ENCODE results near the gene NVL. TPM values are rescaled to one million over a fixed set of nuclear protein-coding genes. Genes with fewer than 3 reads are reported as not detected.
"Not testable (repeated sequence)": the region's sequence is repeated elsewhere in the genome, so short reads cannot be mapped to it uniquely, and the experiment has no call there.

Gene NVL
- total RNA-seq, 1 experiment from 2014 or later: 33.4 TPM

DNA sequence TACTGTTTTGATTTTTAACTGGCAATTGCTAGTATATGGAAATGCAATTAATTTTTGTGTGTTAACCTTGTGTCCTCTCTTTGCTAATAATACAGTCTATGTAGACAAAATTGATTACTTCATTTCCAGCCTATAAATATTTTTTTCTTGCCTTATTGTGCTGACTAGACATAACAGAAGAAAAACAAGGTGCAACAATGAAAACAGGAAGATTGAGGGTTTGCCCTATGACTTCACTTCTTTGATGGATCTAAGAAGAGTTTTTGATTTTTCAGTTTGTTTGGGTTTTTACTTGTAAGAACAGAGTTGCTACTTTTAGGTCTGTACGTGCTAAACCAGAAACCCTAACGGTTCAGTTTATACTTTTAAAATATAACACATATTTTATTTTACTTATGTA, 18.2 kb upstream of the NVL start (continued):
- TF ChIP-seq, protein P1, sequence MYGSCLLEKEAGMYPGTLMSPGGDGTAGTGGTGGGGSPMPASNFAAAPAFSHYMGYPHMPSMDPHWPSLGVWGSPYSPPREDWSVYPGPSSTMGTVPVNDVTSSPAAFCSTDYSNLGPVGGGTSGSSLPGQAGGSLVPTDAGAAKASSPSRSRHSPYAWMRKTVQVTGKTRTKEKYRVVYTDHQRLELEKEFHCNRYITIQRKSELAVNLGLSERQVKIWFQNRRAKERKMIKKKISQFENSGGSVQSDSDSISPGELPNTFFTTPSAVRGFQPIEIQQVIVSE (CRISPR knock-in tag; IDR thresholded peaks at IDR 0.05; ENCODE audit: borderline replicate concordance): no peak
- TF ChIP-seq, protein P2, sequence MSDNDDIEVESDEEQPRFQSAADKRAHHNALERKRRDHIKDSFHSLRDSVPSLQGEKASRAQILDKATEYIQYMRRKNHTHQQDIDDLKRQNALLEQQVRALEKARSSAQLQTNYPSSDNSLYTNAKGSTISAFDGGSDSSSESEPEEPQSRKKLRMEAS (CRISPR knock-in tag; IDR thresholded peaks at IDR 0.05): no peak
- TF ChIP-seq ELF4 (CRISPR knock-in tag; IDR thresholded peaks at IDR 0.05; ENCODE audit: low read depth) (no peak), ETV6 (CRISPR knock-in tag; IDR thresholded peaks at IDR 0.05) (no peak), RORB (CRISPR knock-in tag; IDR thresholded peaks at IDR 0.05) (no peak), KAT7 (CRISPR knock-in tag; IDR thresholded peaks at IDR 0.05; ENCODE audit: borderline replicate concordance) (no peak), NFYB (CRISPR knock-in tag; conservative IDR thresholded peaks at IDR 0.05; ENCODE audit: low read depth) (no peak)
- TF ChIP-seq, protein P3, sequence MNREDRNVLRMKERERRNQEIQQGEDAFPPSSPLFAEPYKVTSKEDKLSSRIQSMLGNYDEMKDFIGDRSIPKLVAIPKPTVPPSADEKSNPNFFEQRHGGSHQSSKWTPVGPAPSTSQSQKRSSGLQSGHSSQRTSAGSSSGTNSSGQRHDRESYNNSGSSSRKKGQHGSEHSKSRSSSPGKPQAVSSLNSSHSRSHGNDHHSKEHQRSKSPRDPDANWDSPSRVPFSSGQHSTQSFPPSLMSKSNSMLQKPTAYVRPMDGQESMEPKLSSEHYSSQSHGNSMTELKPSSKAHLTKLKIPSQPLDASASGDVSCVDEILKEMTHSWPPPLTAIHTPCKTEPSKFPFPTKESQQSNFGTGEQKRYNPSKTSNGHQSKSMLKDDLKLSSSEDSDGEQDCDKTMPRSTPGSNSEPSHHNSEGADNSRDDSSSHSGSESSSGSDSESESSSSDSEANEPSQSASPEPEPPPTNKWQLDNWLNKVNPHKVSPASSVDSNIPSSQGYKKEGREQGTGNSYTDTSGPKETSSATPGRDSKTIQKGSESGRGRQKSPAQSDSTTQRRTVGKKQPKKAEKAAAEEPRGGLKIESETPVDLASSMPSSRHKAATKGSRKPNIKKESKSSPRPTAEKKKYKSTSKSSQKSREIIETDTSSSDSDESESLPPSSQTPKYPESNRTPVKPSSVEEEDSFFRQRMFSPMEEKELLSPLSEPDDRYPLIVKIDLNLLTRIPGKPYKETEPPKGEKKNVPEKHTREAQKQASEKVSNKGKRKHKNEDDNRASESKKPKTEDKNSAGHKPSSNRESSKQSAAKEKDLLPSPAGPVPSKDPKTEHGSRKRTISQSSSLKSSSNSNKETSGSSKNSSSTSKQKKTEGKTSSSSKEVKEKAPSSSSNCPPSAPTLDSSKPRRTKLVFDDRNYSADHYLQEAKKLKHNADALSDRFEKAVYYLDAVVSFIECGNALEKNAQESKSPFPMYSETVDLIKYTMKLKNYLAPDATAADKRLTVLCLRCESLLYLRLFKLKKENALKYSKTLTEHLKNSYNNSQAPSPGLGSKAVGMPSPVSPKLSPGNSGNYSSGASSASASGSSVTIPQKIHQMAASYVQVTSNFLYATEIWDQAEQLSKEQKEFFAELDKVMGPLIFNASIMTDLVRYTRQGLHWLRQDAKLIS (CRISPR knock-in tag; IDR thresholded peaks at IDR 0.05; ENCODE audit: borderline replicate concordance): no peak
- TF ChIP-seq, protein P4, sequence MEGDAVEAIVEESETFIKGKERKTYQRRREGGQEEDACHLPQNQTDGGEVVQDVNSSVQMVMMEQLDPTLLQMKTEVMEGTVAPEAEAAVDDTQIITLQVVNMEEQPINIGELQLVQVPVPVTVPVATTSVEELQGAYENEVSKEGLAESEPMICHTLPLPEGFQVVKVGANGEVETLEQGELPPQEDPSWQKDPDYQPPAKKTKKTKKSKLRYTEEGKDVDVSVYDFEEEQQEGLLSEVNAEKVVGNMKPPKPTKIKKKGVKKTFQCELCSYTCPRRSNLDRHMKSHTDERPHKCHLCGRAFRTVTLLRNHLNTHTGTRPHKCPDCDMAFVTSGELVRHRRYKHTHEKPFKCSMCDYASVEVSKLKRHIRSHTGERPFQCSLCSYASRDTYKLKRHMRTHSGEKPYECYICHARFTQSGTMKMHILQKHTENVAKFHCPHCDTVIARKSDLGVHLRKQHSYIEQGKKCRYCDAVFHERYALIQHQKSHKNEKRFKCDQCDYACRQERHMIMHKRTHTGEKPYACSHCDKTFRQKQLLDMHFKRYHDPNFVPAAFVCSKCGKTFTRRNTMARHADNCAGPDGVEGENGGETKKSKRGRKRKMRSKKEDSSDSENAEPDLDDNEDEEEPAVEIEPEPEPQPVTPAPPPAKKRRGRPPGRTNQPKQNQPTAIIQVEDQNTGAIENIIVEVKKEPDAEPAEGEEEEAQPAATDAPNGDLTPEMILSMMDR (IDR thresholded peaks at IDR 0.05): no peak

DNA sequence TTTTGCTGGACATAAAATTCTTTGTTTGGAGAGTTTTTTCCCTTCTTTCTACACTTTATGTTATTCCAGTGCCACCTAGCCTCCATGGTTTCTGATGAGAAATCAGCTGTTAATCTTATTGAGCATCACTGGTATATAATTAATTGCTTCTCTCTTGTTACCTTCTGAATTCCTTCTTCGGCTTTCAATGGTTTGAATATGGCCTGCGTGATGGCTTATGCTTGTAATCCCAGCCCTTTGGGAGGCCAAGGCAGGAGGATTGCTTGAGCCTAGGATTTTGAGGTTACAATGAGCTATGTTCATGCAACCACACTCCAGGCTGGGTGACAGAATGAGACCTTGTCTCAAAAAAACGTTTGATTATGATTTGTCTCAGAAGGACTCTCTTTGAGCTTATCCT, 13.7 kb upstream of the NVL start:
- H3K27me3 Mint-ChIP-seq (ENCODE audit: low read depth): peaks cover 3% of the 10 kb centered on the region
- CTCF ChIA-PET: interaction anchor here (1.2 kb wide), 1 partner anchor 227 kb away, joined by 3 read pairs; no protein-coding TSS in a partner anchor
- peaks cover 33% of the 10 kb centered on the region for H3K36me3 Mint-ChIP-seq
- peaks cover 15% of the 10 kb centered on the region for H3K4me1 Mint-ChIP-seq
- POLR2A ChIA-PET: no interaction called here
- TF ChIP-seq, protein P5, sequence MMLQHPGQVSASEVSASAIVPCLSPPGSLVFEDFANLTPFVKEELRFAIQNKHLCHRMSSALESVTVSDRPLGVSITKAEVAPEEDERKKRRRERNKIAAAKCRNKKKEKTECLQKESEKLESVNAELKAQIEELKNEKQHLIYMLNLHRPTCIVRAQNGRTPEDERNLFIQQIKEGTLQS (CRISPR knock-in tag; conservative IDR thresholded peaks at IDR 0.05): no peak
- TF ChIP-seq ZNF317 (CRISPR knock-in tag; IDR thresholded peaks at IDR 0.05; ENCODE audit: borderline replicate concordance, low read depth): peak; percentile 100
- no peak overlapping the region for H3K27ac Mint-ChIP-seq
- ATAC-seq: no peak
- no peak for DNase-seq (ENCODE audit: low spot score)
- H3K4me3 Mint-ChIP-seq: no peak overlapping the region
- peaks cover 38% of the 10 kb centered on the region for H3K9me3 Mint-ChIP-seq

DNA sequence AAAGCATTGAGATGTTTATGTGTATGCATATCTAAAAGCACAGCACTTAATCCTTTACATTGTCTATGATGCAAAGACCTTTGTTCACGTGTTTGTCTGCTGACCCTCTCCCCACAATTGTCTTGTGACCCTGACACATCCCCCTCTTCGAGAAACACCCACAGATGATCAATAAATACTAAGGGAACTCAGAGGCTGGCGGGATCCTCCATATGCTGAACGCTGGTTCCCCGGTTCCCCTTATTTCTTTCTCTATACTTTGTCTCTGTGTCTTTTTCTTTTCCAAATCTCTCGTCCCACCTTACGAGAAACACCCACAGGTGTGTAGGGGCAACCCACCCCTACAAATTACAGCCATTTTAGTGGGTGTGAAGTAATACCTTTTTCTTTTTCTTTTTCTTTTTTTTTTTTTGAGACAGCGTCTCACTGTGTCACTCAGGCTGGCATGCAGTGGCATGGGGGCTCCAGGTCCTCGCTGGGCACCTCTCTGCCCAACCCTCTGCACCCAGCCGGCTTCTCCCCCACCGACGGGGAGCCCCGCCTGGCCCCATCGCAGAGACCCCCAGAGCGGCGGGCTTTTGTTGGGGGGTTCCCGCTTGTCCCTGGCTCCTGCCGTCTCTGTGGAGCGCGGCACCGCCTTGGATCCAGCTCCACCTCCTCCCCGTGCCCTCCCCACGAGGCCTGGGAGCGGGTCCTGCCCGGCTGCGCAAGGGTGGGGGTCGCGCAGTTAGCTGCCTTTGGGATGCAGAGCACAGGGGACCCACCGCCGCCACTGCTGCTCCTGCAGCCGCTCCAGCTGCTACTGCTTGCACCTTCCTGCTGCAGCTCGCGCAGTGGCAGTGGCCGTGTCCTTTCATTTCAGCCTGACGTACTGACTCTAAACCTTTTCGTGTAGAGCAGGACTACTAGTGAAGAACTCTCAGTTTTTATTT, 10.7 kb upstream of the NVL start:
- peak; percentile 85 for ATAC-seq
- H3K27me3 Mint-ChIP-seq (ENCODE audit: low read depth): not testable (repeated sequence)
- H3K27ac Mint-ChIP-seq: peak overlapping the region; percentile 95
- TF ChIP-seq, protein P2 (CRISPR knock-in tag; IDR thresholded peaks at IDR 0.05): 0 out of 2 replicates have a peak, but pooled peaks have one; percentile 20
- TF ChIP-seq, protein P6, sequence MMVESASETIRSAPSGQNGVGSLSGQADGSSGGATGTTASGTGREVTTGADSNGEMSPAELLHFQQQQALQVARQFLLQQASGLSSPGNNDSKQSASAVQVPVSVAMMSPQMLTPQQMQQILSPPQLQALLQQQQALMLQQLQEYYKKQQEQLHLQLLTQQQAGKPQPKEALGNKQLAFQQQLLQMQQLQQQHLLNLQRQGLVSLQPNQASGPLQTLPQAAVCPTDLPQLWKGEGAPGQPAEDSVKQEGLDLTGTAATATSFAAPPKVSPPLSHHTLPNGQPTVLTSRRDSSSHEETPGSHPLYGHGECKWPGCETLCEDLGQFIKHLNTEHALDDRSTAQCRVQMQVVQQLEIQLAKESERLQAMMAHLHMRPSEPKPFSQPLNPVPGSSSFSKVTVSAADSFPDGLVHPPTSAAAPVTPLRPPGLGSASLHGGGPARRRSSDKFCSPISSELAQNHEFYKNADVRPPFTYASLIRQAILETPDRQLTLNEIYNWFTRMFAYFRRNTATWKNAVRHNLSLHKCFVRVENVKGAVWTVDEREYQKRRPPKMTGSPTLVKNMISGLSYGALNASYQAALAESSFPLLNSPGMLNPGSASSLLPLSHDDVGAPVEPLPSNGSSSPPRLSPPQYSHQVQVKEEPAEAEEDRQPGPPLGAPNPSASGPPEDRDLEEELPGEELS (CRISPR knock-in tag; IDR thresholded peaks at IDR 0.05): 0 out of 2 replicates have a peak, but pooled peaks have one; percentile 35
- 0 out of 2 replicates have a peak, but pooled peaks have one; percentile 19 for TF ChIP-seq FOXK1 (CRISPR knock-in tag; IDR thresholded peaks at IDR 0.05)
- TF ChIP-seq ZNF423 (CRISPR knock-in tag; IDR thresholded peaks at IDR 0.05): peak; percentile 18; the same call in 1 of the 2 replicates
- TF ChIP-seq, protein P7, sequence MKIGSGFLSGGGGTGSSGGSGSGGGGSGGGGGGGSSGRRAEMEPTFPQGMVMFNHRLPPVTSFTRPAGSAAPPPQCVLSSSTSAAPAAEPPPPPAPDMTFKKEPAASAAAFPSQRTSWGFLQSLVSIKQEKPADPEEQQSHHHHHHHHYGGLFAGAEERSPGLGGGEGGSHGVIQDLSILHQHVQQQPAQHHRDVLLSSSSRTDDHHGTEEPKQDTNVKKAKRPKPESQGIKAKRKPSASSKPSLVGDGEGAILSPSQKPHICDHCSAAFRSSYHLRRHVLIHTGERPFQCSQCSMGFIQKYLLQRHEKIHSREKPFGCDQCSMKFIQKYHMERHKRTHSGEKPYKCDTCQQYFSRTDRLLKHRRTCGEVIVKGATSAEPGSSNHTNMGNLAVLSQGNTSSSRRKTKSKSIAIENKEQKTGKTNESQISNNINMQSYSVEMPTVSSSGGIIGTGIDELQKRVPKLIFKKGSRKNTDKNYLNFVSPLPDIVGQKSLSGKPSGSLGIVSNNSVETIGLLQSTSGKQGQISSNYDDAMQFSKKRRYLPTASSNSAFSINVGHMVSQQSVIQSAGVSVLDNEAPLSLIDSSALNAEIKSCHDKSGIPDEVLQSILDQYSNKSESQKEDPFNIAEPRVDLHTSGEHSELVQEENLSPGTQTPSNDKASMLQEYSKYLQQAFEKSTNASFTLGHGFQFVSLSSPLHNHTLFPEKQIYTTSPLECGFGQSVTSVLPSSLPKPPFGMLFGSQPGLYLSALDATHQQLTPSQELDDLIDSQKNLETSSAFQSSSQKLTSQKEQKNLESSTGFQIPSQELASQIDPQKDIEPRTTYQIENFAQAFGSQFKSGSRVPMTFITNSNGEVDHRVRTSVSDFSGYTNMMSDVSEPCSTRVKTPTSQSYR (CRISPR knock-in tag; IDR thresholded peaks at IDR 0.05): peak; percentile 51; the same call in 1 of the 2 replicates
- peak; percentile 82; the same call in 1 of the 2 replicates for TF ChIP-seq FOXP1 (CRISPR knock-in tag; IDR thresholded peaks at IDR 0.05; ENCODE audit: borderline replicate concordance)
- TF ChIP-seq, protein P8, sequence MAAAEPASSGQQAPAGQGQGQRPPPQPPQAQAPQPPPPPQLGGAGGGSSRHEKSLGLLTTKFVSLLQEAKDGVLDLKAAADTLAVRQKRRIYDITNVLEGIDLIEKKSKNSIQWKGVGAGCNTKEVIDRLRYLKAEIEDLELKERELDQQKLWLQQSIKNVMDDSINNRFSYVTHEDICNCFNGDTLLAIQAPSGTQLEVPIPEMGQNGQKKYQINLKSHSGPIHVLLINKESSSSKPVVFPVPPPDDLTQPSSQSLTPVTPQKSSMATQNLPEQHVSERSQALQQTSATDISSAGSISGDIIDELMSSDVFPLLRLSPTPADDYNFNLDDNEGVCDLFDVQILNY (CRISPR knock-in tag; IDR thresholded peaks at IDR 0.05): 0 out of 2 replicates have a peak, but pooled peaks have one; percentile 28

More for the DNA sequence above, 10.7 kb upstream of the NVL start:
- Mint-ChIP-seq H3K4me3 (peak overlapping the region; percentile 67), H3K4me1 (peaks cover 15% of the 10 kb centered on the region), H3K9me3 (peaks cover 44% of the 10 kb centered on the region), H3K36me3 (peaks cover 37% of the 10 kb centered on the region)
- peak; percentile 67 for DNase-seq (ENCODE audit: low spot score)
- CTCF ChIA-PET, POLR2A ChIA-PET: not testable (repeated sequence)

Measured in WTC11 (cell line).